GM18499 (cell line): ENCODE measurements around the gene SIL1.
"Not testable (repeated sequence)": the region's sequence is repeated elsewhere in the genome, so short reads cannot be mapped to it uniquely, and the experiment has no call there.

ENCODE experiments used
- ATAC-seq: cut with Tn5 transposase; IDR thresholded peaks from one replicate; pipeline ENCODE4 v1.9.1; 2021; ENCODE audit warnings: moderate number of reproducible peaks; ENCODE audit not compliant: insufficient read depth, unreplicated experiment

The SIL1 gene

DNA sequence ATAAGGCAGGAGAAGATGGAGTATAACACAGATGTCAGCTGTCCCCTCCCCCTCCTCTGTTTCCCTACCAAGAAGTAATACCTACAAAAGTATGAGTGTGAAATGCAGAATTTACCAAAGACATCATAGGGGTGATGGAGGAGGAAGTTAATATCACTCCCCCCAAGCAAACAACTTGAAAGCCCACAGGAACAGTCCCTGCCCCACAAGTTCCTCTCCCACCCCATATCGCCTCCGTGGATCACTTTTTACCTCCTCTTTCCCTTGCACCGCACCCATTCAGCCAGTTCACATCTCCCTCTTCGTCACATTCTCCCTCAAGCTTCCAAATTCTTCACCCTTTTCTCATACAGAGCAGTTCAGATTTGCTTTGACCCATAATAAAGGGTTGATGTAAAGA, 7.0 kb upstream of the SIL1 start:
- no peak for ATAC-seq

DNA sequence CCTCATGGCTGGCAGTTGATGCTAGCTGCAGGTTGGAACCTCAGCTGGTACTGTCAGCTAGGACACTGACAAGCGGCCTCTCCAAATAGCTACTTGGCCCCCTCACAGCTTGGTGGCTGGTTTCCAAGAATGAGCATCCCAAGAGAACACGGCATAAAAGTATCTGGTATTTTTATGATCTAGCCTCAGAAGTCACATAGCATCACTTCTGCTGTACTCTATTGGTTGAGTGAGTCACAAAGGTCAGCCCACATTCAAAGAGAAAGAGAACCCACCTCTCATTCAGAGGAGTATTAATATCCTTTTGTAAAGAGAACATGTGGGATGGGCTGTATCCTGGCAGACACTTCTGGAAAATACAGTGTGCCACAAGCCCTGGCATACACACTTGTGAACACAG, 6.0 kb upstream of the SIL1 start:
- ATAC-seq: no peak

DNA sequence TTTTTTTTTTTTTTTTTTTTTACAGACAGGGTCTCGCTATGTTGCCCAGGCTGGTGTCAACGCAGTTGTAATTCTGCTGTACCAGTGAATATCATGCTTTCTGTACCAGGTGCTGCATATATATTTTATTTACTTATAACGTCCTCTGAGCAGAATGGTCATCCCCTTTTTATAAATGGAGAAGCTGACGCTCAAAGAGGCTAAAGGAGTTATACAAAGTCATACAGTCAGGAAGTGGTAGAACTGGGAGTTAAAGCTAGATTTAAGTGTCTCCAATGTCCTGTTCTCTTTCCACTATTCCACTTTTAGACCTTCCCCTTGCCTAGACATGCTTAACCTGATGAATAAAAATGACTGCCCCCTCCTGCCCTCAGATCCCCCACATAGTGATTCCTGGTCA, 1.2 kb upstream of the SIL1 start:
- ATAC-seq: no peak

DNA sequence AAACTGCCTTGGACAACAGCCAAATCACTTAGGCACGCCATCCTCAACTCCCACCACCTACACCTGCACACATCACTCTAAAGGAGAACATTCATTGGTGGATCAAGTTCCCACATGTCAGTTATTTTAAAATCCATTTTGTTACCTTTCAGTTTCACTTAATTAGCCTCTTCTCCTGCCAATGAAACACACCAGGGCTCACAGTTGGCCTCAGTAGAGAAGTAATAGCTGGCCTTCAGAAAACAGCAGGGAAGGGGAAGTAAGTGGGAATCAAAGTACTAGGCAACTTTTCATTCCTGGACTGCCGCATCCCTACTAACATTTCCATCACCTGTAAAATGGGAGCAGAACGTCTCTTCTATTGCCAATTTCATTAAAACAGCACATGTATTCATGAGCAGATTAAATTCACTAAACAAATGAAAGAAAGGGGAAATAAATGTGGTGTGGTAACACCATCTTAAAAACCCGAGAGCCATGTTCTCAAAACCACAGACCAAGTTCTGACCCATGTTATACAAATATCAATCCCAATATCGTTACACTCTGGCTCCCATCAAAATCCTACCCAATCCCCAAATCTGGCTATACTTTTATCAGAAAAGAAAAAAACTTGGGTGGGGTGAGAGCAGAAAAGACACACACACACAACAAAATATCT, 1.7 kb downstream of the SIL1 start:
- no peak for ATAC-seq

DNA sequence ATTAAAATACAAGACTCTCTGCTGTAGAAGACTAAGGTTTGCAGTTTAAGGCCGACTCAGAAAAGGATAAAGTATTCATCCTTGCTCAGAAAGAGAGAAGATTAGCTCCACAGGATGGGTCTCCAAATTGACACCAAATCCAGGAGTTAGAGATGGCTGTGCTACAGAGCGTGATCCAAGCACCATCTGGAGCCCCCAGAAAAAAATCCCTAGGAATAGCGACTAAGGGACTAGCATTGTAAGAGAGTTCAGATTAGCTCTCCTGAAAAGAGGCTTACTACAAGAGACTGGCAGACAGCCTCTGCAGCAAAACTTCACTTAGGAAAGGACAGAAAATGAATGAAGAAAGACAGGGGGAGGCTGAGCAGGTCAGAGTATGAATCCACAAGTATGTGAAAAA, 3.7 kb downstream of the SIL1 start:
- ATAC-seq: no peak

DNA sequence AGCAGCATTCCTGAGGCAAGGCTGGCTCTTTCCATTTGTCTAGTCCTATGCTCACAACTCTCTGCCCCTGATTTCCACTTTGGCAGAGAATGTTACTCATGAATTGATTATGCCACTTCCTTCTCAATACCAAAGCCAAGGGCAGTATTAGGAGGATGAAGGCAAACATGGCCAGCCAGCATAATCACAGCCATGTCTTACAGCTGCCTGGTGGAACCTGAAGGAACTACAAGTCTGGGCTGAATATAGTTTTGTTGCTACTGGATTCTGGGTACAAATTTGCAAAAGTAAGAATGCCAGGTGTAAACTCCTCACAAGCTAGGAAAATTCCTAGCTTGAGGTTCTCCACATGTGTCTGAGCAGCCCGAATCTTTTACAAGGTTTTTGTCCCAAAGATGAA, 4.2 kb downstream of the SIL1 start:
- ATAC-seq: no peak

DNA sequence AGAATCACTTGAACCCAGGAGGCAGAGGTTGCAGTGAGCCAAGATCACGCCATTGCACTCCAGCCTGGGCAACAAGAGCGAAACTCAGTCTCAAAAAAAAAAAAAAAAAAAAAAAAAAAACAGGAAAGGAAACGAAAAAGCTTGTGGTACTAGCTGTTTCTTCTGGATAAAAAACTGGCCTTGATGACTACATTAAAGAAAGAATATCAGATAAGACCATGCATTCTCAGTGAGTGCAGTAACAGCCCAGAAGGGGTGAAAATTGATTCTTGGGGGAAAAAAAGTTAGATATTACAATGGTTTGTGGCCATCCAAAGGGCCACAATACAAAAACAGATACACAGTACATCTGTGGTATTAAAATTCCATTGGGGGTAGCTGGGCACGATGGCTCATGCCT, 5.3 kb downstream of the SIL1 start:
- ATAC-seq: not testable (repeated sequence)

DNA sequence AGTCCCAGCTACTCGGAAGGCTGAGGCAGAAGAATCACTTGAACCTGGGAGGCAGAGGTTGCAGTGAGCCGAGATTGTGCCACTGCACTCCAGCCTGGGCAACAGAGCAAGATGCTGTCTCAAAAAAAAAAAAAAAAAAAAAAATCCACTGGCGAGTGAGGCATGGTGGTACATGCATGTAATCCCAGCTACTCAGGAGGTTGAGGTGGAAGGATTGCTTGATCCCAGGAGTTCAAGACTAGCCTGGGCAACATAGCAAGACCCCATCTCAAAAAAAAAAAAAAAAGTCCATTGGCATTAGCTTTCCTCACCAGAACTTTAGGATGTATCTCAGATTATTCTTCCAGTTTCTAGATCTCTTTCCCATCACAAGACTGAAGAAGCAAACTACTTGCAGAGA, 6.2 kb downstream of the SIL1 start:
- not testable (repeated sequence) for ATAC-seq

DNA sequence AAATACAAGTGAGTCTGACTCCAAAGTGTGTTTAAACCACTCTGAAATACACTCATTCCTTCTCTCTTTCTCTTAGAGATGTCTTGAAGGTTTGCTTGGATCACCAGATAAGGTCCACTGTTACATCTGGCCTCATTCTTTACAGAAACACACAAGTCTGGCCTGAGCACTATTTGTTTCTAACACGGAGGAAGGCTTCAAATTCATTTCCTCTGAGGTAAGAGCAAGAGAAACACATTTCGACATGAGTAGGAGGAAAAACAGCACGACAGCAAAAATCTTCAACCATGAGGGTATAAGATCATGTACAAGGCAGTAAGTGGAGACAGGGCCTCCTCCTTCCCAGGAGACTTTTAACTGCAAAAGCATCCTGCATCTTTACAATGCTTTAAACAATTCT, 8.0 kb downstream of the SIL1 start:
- ATAC-seq: no peak

DNA sequence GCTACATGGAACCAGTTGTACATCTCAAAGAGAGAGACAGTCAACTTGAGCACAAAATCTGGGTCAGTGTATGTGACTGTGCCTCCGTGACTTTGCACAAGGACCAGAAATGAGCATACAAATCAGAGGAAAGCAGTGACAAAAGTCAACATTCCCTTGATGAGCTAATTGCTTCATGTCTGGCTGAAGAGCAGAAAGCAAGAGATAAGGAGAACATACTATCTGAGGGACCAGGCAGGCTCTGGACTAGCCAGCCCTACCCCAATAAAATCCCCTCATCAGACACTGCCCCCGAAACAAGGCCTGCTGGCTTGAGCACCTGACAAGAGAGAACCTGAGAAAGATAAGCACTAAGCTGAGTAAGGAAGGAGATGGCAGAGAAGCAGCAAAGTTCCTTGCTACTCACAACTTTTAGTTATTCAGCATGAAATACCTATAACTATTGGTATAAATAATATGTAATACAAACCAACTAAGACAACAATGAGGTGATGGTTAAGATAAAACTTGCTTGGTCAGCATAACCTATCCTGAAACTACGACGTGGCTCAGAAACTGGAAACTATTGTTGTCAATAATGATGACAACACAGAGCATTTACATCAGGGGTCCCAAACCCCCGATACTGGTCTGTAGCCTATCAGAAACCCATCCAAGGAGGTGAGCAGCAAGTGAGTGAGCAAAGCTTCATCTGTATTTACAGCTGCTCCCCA, 9.5 kb downstream of the SIL1 start:
- ATAC-seq: no peak

DNA sequence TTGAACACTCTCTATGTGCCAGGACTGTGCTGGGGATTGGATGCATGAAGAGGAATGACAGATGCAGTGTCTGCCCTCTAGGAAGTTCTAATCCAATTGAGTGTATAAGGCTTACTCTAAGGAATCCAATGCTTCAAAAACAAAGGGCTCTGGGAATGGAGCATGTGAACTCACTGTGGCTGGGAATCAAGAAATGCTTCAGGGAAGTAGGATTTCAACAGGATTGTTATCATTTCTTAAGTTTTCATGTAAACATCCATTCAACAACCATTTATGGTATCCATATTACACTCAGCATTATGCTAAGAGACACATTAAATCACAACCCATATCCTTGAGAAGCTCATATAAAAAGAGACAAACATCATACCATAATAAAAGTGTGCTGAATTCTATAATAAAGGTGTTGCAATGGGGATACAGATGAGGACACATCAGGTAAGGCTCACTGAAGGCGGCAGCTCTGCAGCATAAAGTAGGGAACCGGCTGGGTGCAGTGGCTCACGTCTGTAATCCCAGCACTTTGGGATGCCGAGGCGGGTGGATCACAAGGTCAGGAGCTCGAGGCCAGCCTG, 11.3 kb downstream of the SIL1 start:
- ATAC-seq: no peak

DNA sequence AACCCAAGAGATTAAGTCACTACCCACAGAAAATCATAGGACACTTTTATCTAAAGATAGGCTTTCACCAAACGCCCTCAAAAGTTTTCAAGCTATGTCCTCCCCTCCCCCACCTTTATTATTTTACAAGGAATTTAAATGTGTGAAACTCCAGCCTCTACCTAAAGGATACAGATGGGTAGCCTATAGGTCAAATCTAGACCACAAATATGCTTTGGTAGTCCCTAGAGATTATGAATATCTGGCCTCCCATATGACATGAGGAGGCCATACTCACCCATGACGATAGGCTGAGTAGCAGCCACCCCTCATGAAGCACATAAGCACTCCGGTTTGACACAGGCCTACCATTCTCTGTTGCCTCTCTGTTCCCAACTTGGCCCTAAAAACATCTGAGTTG, 11.9 kb downstream of the SIL1 start:
- no peak for ATAC-seq

DNA sequence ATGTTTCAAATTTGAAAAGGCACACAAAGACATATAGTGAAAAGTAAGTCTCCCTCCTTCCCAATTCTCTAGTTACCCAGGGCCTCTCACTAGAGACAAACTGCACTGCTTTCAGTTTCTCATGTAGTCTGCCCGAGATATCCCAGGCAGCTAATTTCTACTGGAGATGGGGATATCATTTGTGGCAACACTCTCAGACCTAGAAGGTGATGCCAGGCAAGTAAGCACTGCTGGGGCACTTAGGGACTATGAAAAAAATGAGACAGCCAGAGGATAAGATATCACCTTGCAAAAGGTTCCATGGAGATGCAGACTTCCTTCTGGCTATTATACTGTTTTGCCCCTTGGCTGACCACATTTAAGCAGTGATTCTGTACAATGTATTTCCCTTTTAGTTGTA, 12.6 kb downstream of the SIL1 start:
- ATAC-seq: no peak

DNA sequence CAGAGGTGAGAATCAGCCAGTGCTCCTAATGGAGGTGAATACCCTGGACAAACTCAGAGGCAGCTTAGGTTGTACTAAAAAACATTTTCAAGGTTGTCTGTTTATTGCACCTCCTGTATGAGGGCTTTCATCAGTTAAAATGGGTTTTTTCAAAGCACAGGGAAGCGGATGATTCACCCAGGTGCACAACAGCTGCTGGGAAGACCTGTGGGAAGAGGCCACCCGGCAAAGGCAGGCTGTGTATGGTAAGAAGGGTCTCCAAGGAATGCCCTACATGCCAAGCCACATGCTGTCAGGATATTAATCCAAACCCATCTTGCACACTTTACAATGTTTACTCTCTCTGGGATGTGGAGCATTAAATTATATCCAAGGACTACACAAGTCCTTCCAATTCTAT, 14.7 kb downstream of the SIL1 start:
- no peak for ATAC-seq

DNA sequence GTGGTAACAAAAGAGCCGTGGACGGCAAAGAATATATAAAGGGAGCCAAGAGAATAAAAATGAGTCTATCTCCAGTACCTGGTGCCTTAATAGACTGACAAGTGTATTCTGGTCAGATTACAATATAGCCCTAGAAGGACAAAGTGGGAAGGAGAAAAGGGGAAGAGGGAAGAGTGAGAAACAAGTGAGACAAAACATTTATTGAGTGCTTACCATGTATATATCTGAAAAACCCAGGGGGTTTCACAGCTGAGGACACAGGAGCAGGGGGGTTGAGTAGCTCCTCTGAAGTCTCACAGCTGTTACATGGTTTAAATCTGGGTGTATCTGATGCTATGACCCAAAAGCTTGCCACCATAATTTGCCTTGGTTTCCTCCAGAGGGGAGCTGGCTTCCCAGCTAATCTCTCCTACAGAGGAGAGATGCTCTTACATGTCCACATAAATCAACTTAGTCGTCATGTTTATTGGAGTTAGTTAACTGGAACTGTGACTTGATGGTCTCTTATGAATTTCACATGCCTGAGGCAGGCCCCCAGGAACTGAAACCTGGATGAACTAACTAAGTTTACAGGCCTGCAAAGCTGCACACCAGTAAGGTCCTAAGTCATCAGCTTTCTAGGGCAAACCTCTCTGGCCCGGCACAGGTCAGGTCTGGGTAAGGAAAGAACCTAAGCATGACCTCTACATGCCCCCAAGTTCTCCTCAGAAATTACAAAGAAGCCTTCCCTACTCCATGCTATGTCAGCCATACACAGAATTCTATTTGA, 15.5 kb downstream of the SIL1 start:
- no peak for ATAC-seq

DNA sequence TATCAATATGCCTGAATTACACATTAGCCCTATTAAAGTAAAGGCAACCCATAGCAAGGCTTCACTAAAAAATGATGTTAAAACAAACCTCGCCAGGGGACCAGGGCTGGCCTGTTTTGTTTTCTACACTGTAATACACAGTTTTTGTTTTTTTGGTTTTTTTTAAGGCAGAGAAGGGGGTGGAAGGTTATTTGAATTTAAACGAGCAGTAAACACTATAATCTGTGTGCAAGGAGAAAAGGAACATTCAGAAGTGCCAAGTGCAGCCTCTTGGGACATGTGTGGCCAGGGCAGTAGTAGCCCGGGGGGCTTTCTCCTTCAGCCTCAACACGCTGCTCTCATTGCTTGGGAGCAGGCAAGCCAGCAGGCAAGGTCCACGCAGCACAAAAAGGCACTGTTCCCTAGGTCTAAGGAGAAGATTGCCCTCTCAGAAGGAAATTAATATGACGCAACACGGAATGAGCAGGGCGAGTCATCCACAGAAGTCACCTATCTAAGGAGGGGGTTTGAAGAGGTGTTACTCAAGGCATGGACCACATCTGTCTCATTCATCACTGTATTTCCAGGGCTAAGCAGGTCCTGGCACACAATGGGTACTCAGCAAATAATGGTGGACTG, 16.2 kb downstream of the SIL1 start:
- ATAC-seq: no peak

DNA sequence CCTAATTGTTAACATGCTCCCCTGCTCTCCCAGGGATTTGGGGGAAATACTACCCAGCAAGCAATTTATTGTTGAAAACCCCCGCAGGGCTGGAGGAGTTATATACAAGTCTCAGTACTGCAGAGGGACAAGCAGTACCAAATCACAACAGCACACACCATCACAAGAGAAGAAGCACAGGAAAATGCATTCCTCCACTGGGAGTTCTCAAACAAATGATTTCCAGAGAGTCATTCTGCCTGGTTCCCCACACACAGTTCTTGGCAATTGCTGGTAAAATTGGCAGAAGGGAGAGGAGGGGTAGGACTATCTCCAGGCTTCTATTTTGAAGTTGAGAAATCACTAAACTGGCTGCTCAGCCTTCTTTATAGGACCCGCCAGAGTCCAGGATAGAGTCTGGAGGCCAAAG, 16.8 kb downstream of the SIL1 start:
- ATAC-seq: no peak

DNA sequence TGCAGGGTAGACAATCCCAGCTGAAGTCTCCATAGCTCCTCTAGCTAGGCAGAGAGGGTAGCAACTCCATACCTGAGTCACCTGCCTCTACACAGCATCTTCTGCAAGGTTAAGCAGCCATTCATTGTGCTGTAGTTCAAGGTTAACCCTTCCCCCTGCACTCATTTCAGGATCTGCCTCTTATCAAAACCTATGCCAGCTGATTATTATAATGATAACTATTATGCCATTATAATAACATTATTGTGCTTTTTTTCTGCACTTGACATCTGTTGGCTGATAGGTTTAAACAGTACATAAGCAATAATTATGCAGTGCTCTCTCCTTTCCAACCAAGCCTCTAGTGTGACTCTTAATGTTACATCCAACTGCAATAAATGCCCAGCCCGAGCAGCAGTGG, 17.3 kb downstream of the SIL1 start:
- no peak for ATAC-seq

DNA sequence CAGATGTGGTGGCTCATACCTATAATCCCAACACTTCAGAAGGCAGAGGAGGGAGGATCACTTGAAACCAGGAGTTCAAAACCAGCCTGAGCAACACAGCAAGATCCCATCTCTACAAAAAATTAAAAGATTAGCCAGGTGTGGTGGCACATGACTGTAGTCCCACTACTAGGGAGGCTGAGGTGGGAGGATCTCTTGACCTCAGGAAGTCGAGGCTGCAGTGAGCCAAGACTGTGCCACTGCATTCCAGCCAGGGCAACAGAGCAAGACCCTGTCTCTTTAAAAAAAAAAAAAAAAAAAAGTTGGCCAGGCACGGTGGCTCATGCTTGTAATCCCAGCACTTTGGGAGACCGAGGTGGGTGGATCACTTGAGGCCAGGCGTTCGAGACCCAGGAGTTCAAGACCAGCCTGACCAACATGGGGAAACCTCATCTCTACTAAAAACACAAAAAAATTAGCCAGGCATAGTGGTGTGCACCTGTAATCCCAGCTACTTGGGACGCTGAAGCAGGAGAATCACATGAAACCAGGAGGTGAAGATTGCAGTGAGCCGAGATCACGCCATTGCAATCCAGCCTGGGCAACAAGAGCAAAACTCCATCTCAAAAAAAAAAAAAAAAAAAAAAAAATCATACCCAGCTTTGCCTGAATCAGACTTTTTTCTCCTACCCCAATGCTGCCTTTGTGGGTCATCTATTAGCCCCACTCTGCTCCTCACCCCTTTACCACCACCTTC, 18.2 kb downstream of the SIL1 start:
- not testable (repeated sequence) for ATAC-seq

DNA sequence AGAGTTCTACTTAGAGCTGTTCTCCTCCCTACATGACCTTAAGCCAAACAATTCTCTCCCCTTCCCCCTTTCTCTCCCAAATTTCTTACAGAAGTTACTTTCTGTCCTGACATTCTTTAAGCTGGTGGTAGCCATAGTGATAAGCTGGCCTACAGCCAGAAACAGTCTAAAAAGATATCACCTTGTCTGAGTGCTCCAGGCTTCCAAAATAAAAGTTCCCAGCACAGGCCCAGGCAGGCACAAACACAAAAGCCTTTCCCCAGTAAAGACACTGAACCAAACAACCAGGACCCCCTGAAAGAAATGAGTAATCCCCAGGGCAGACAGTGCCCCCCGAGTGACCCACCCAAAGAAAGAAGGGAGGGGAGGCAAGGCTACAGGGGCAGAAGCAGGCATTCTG, 19.2 kb downstream of the SIL1 start:
- ATAC-seq: no peak
